ENCODE measurements around the gene SYTL4. TPM values are rescaled to one million over a fixed set of nuclear protein-coding genes. Genes with fewer than 3 reads are reported as not detected.

The SYTL4 gene
- total and polyA plus RNA-seq, 2 of the 13 experiments (the other 11 are each of a cell fraction or from before 2014, with no cell fraction given): 0.41 to 0.73 TPM

DNA sequence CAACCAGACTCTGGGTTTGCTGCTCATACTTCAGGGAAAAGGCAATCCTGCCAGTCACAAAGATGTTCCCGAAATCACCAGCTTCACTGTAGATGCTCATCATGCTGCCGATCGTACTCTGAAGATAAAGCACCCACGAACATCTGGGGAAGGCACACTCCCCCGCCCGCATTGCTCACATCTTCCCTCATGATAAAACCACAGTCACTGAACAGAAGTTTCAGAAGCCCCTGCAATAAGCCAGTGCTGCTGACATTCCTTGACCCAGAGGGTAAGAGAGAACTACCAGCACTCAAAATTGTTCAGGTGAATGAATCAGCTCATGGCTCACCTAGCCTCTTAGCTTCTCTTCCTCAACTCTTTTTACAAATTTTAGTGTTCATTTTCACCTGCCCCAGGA is 44.8 kb downstream of the SYTL4 start:
- Histone ChIP-seq H3K79me2 (ENCODE audit: insufficient read depth, low read length) (no peaks in the 10 kb centered on the region), H3K4me3 (replicated peaks in 1 of 3; ENCODE audit: insufficient read depth in 1 of 3, low read depth in 2 of 3, low read length in 3 of 3) (no peak overlapping the region), H3K9ac (ENCODE audit: insufficient read depth, low read depth, low read length) (no peak overlapping the region), H3K36me3 (replicated peaks in 1 of 2; ENCODE audit: control insufficient read depth in 1 of 2, insufficient read depth in 2 of 2, low read length in 2 of 2) (no peaks in the 10 kb centered on the region), H2AFZ (ENCODE audit: low read length) (no peak overlapping the region), H3K4me2 (ENCODE audit: low read depth, low read length) (no peak overlapping the region), H3K27ac (ENCODE audit: extremely low read length, insufficient read depth, low read length) (no peak overlapping the region), H3K27me3 (ENCODE audit: control insufficient read depth in 1 of 2, insufficient read depth in 2 of 2, low read length in 2 of 2) (no peaks in the 10 kb centered on the region), H3K4me1 (ENCODE audit: insufficient read depth, low read length) (no peaks in the 10 kb centered on the region), H4K20me1 (ENCODE audit: insufficient read depth, low read length) (no peaks in the 10 kb centered on the region), H3K9me3 (ENCODE audit: low read length) (no peaks in the 10 kb centered on the region)
- DNase-seq (ENCODE audit: low spot score) (no peak), FAIRE-seq (no peak), ATAC-seq (no peak)
- ChIA-PET POLR2A (no interaction called here), CTCF (ENCODE audit: low intra/inter-chr PET ratio, low total read pairs) (interaction anchor here (5.6 kb wide), 1 partner anchor 81 kb away, joined by 139 read pairs; no protein-coding TSS in a partner anchor)
- BruUV-seq (replicated peaks): no TSS peak
- 59% methylated on average over 4 of the region's 6 CpGs for WGBS (ENCODE audit: low lambda C conversion rate)
- intact Hi-C loops (cut with micrococcal nuclease; ENCODE audit: unreplicated experiment): loop anchor here (10.0 kb wide), 1 partner anchor 172 kb away; no protein-coding TSS in a partner anchor
- TF ChIP-seq, protein P1, sequence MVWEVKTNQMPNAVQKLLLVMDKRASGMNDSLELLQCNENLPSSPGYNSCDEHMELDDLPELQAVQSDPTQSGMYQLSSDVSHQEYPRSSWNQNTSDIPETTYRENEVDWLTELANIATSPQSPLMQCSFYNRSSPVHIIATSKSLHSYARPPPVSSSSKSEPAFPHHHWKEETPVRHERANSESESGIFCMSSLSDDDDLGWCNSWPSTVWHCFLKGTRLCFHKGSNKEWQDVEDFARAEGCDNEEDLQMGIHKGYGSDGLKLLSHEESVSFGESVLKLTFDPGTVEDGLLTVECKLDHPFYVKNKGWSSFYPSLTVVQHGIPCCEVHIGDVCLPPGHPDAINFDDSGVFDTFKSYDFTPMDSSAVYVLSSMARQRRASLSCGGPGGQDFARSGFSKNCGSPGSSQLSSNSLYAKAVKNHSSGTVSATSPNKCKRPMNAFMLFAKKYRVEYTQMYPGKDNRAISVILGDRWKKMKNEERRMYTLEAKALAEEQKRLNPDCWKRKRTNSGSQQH (CRISPR knock-in tag; IDR thresholded peaks at IDR 0.05; ENCODE audit: low read depth): no peak
- TF ChIP-seq POLR2AphosphoS2 (IDR thresholded peaks at IDR 0.05; ENCODE audit: low read depth, low read length) (no peak), TERF1 (CRISPR knock-in tag; IDR thresholded peaks at IDR 0.05) (no peak)
- in situ Hi-C loops (cut with HindIII; ENCODE audit: extremely low pct_ligation_motif_present, low pct_unique_long_range_greater_than_20kb): loop anchor here (5.0 kb wide), 1 partner anchor 80 kb away; no protein-coding TSS in a partner anchor

GRCh38 chrX:100685997-100686305 is 46.0 kb downstream of the SYTL4 start:
- H3K79me2 ChIP-seq (ENCODE audit: insufficient read depth, low read length): no peaks in the 10 kb centered on the region
- intact Hi-C loops (cut with micrococcal nuclease; ENCODE audit: unreplicated experiment): loop anchor here (1.0 to 10.0 kb wide), 2 partner anchors 82 to 171 kb away; no protein-coding TSS in a partner anchor
- no peaks in the 10 kb centered on the region for H3K36me3 ChIP-seq (replicated peaks in 1 of 2; ENCODE audit: control insufficient read depth in 1 of 2, insufficient read depth in 2 of 2, low read length in 2 of 2)
- no peaks in the 10 kb centered on the region for H3K27me3 ChIP-seq (ENCODE audit: control insufficient read depth in 1 of 2, insufficient read depth in 2 of 2, low read length in 2 of 2)
- WGBS (ENCODE audit: low lambda C conversion rate): 0% methylated on average over 1 of the region's 1 CpG
- no peaks in the 10 kb centered on the region for H3K9me3 ChIP-seq (ENCODE audit: low read length)
- CTCF ChIA-PET (ENCODE audit: low intra/inter-chr PET ratio, low total read pairs): interaction anchor here (0.8 to 5.6 kb wide), 4 partner anchors 15 to 174 kb away, joined by 3 to 139 read pairs (median 3); no protein-coding TSS in a partner anchor
- H2AFZ ChIP-seq (ENCODE audit: low read length): no peak overlapping the region
- TF ChIP-seq ZNF326 (CRISPR knock-in tag; IDR thresholded peaks at IDR 0.05; ENCODE audit: borderline replicate concordance) (no peak), ZSCAN30 (CRISPR knock-in tag; IDR thresholded peaks at IDR 0.05) (no peak), MXD4 (CRISPR knock-in tag; IDR thresholded peaks at IDR 0.05) (no peak), ZNF550 (CRISPR knock-in tag; IDR thresholded peaks at IDR 0.05; ENCODE audit: borderline replicate concordance) (no peak), NFRKB (IDR thresholded peaks at IDR 0.05) (no peak), ZNF350 (CRISPR knock-in tag; IDR thresholded peaks at IDR 0.05; ENCODE audit: borderline replicate concordance, low read depth) (no peak), ZC3H13 (CRISPR knock-in tag; IDR thresholded peaks at IDR 0.05) (no peak), ZNF556 (CRISPR knock-in tag; IDR thresholded peaks at IDR 0.05; ENCODE audit: borderline replicate concordance) (no peak), PHF21A (CRISPR knock-in tag; IDR thresholded peaks at IDR 0.05) (no peak), NFE2 (CRISPR knock-in tag; IDR thresholded peaks at IDR 0.05) (no peak)
- TF ChIP-seq, protein P2, sequence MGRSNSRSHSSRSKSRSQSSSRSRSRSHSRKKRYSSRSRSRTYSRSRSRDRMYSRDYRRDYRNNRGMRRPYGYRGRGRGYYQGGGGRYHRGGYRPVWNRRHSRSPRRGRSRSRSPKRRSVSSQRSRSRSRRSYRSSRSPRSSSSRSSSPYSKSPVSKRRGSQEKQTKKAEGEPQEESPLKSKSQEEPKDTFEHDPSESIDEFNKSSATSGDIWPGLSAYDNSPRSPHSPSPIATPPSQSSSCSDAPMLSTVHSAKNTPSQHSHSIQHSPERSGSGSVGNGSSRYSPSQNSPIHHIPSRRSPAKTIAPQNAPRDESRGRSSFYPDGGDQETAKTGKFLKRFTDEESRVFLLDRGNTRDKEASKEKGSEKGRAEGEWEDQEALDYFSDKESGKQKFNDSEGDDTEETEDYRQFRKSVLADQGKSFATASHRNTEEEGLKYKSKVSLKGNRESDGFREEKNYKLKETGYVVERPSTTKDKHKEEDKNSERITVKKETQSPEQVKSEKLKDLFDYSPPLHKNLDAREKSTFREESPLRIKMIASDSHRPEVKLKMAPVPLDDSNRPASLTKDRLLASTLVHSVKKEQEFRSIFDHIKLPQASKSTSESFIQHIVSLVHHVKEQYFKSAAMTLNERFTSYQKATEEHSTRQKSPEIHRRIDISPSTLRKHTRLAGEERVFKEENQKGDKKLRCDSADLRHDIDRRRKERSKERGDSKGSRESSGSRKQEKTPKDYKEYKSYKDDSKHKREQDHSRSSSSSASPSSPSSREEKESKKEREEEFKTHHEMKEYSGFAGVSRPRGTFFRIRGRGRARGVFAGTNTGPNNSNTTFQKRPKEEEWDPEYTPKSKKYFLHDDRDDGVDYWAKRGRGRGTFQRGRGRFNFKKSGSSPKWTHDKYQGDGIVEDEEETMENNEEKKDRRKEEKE (IDR thresholded peaks at IDR 0.05): no peak
- in situ Hi-C loops (cut with HindIII; ENCODE audit: extremely low pct_ligation_motif_present, low pct_unique_long_range_greater_than_20kb): loop anchor here (5.0 kb wide), 1 partner anchor 81 kb away; no protein-coding TSS in a partner anchor
- ATAC-seq (no peak), FAIRE-seq (no peak), DNase-seq (ENCODE audit: low spot score) (no peak)
- H3K4me3 ChIP-seq (replicated peaks in 1 of 3; ENCODE audit: insufficient read depth in 1 of 3, low read depth in 2 of 3, low read length in 3 of 3): no peak overlapping the region
- no peaks in the 10 kb centered on the region for H4K20me1 ChIP-seq (ENCODE audit: insufficient read depth, low read length)
- H3K4me2 ChIP-seq (ENCODE audit: low read depth, low read length): no peak overlapping the region
- H3K9ac ChIP-seq (ENCODE audit: insufficient read depth, low read depth, low read length): no peak overlapping the region
- no TSS peak for BruUV-seq (replicated peaks)
- POLR2A ChIA-PET: no interaction called here
- H3K4me1 ChIP-seq (ENCODE audit: insufficient read depth, low read length): no peaks in the 10 kb centered on the region
- no peak overlapping the region for H3K27ac ChIP-seq (ENCODE audit: extremely low read length, insufficient read depth, low read length)

Measured in HepG2 (cell line).